D721Med (cell line): ENCODE results near the gene MDFIC.

Experiments used
- DNase-seq: peaks from one replicate; pipeline ENCODE4 v3.0.0; 2011; ENCODE audit warnings: low spot score; ENCODE audit not compliant: insufficient read length
- FAIRE-seq: peaks from 2 replicates; lab custom pipeline; 2011; peaks lifted over from hg19 to GRCh38; lab: Jason Lieb, UNC
- TF ChIP-seq, protein P1 (sequence below): IDR thresholded peaks from 2 replicates; pipeline ENCODE4 v1.5.1; 2012; ENCODE audit warnings: mild to moderate bottlenecking, control low read depth; ENCODE audit not compliant: insufficient read depth; ENCODE audit errors: missing control alignments

The MDFIC gene

GRCh38 chr7:115058726-115059125 is 136.8 kb downstream of the MDFIC start:
- DNase-seq (no peak), FAIRE-seq (no peak)
- TF ChIP-seq, protein P1, sequence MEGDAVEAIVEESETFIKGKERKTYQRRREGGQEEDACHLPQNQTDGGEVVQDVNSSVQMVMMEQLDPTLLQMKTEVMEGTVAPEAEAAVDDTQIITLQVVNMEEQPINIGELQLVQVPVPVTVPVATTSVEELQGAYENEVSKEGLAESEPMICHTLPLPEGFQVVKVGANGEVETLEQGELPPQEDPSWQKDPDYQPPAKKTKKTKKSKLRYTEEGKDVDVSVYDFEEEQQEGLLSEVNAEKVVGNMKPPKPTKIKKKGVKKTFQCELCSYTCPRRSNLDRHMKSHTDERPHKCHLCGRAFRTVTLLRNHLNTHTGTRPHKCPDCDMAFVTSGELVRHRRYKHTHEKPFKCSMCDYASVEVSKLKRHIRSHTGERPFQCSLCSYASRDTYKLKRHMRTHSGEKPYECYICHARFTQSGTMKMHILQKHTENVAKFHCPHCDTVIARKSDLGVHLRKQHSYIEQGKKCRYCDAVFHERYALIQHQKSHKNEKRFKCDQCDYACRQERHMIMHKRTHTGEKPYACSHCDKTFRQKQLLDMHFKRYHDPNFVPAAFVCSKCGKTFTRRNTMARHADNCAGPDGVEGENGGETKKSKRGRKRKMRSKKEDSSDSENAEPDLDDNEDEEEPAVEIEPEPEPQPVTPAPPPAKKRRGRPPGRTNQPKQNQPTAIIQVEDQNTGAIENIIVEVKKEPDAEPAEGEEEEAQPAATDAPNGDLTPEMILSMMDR: no peak

GRCh38 chr7:115059321-115059720 is 137.4 kb downstream of the MDFIC start:
- FAIRE-seq: no peak
- TF ChIP-seq, protein P1: no peak
- DNase-seq: no peak

DNA sequence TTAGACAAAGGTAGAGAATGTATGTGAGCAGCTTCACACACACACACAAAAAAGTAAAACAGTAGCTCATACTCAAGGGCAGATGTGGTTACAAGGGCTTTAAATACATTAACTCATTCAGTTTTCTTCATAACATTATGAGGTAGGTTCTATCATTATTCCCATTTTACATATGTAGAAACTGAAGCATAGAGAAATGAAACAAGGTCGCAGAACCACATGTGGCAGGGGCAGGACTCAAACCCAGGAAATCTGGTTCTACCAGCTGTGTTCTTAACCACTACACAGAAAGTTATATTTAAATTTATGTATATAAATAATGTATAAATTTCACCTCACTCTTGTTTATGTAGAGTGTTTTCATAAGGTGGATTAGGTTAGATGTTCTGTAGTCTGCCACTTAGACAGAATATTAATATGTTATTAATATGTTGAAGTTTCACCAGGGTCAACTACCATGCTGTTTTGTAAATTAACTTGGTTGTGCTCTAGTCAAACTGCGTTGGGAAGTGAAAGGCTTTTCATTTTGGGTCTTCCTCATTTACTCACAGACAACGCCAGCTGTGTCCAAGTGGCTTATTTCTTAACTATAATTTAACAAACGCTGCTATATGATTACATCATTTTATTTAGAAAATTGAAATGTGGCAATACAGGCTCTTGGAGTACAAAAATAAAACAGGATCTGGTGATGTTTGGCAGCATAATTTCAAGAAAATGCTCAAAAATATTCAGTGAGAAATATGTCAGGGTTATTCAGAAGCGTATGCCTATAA is 138.4 kb downstream of the MDFIC start:
- DNase-seq: no peak
- TF ChIP-seq, protein P1: no peak
- FAIRE-seq: no peak

DNA sequence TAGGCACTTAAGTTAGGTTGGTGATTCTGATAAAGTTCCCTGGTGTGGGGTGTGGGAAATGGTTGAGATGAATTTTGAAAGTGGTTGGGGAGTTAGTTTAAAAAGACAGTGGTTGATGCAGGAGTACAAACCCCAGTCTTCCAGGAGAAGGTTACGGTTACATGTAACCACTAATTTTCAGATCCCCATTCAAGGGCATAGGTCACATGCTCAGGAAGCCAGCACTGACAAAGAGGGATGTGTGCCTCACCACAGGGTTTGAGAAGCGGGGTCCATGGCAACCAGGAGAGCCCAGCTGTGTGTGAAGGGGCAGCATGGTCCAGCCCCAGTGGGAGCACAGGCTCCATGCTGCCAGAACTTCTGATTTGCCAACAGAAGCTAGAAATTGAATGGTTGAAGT is 144.2 kb downstream of the MDFIC start:
- FAIRE-seq: no peak
- DNase-seq: no peak

DNA sequence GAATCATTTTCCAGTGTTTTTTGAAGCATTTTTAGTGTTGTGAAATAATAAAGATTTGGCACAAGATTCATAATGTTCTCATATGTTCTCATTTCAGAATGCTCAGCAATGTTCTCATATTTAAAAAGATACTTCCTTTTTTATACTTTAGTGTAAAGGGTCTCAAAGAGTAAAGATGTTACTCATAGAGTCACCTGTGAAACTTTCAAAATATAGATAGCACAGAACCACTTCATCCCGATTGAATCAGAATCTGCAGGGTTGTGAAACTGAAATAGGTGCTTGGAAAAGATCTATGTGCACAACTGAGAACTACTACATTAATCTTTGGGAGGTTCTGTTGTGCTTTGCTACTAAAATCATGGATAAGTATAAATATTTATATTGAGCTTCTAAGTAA is 144.7 kb downstream of the MDFIC start:
- TF ChIP-seq, protein P1: no peak
- FAIRE-seq: no peak
- DNase-seq: no peak

More for the DNA sequence above, 144.2 kb downstream of the MDFIC start:
- TF ChIP-seq, protein P1: no peak

- TF ChIP-seq, protein P1: no peak
- FAIRE-seq (no peak), DNase-seq (no peak)
These were observed 146.3 kb downstream of the MDFIC start for GRCh38 chr7:115068220-115068619.
